NCI-H2196 treated with DMSO at 0.1 percent for 48 hours (cell line): ENCODE results near the gene TGFB3.
A peak's percentile ranks its signal among the peaks of the same experiment; 100 is the strongest.

ENCODE experiments used
- DNase-seq: peaks from one replicate; lab custom pipeline; 2025; ENCODE audit not compliant: unreplicated experiment; lab: John Stamatoyannopoulos, UW

TGFB3 gene

DNA sequence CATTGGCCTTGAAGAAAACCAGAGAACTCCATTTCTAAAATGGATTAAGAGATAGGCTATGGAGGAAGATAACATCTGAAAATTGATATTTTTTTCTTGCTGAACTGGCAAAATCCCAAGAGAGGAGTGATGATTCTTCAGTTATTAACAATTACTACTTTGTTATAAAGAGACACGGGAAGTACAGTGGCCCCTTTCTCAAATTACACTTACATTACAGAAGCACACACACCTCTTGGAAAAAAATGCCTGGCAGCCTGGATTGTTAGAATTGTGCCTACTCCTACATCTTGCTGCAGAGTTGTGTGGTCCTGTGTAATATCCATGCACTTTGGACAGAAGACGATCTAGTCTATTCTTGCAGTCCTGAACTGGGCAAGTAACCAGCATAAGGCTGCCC is 71.7 kb downstream of the TGFB3 start:
- DNase-seq: no peak

DNA sequence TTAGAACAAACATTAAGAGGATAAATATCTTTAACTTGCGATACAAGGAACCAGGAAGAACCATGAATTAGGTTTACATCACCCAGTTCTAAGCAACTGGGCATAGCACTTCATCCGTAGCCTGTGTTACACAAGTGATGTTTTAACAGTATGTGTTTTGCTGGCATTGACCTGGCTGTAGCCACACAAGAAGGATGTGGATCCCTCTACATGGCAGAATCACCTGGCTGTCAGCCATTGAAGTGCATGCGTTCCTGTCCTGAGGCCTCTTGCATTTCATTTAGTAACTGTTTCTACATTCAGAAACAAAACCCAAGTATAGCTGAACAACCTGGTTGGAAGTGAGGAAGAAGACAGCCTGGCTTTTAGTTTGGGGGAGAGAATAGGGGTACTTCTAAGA is 72.2 kb downstream of the TGFB3 start:
- DNase-seq: peak; percentile 28
